Coronary artery (tissue), 2 donors: ENCODE data around the gene DCAF8L2.
"Not testable (repeated sequence)": the region's sequence is repeated elsewhere in the genome, so short reads cannot be mapped to it uniquely, and the experiment has no call there.

Experiments
- DNase-seq: peaks from one replicate; pipeline ENCODE4 v3.0.0-alpha.2; 2017; ENCODE audit warnings: low spot score
- H3K27ac ChIP-seq, 2 donors: fragments of 200-600 bp; sonication (generic); one replicate each; pipeline ENCODE4 v1.5.1; 2016 to 2019
- H3K4me3 ChIP-seq: fragments of 200-600 bp; sonication (generic); 2 replicates; pipeline ENCODE4 v1.5.1; 2016; ENCODE audit warnings: mild to moderate bottlenecking, moderate library complexity
- TF ChIP-seq, protein P1 (sequence below): fragments of 200-600 bp; sonication (generic); IDR thresholded peaks from one replicate; pipeline ENCODE4 v1.5.1; 2019; ENCODE audit warnings: antibody characterized with exemption

Gene DCAF8L2

DNA sequence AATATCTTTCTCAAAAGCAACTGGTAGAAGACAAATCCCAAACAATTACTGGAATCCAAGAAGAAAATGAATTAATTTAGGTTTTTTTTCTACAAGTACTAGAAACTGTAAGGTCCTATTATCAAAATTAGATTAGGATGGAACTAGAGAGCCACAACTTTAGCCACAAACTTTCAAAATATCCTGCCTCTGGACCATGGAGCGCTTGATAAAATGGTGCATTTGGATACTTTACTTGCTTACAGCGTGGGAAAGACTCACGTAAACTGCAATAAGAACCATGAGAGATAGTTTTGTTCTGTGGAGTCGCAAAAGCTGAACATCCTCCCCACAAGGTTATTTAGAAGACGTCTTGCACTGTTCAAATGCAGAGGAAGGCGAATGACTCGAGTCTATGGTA lies at the start of gene DCAF8L2:
TSS of gene DCAF8L2 (plus strand) at position 301 of the 400 bp plus-strand sequence. CDS start 156,552 bp downstream, outside the sequence.
- Histone ChIP-seq H3K4me3 (no peak within 1 kb of the TSS), H3K27ac (no peak within 1 kb of the TSS)
- TF ChIP-seq, protein P1, sequence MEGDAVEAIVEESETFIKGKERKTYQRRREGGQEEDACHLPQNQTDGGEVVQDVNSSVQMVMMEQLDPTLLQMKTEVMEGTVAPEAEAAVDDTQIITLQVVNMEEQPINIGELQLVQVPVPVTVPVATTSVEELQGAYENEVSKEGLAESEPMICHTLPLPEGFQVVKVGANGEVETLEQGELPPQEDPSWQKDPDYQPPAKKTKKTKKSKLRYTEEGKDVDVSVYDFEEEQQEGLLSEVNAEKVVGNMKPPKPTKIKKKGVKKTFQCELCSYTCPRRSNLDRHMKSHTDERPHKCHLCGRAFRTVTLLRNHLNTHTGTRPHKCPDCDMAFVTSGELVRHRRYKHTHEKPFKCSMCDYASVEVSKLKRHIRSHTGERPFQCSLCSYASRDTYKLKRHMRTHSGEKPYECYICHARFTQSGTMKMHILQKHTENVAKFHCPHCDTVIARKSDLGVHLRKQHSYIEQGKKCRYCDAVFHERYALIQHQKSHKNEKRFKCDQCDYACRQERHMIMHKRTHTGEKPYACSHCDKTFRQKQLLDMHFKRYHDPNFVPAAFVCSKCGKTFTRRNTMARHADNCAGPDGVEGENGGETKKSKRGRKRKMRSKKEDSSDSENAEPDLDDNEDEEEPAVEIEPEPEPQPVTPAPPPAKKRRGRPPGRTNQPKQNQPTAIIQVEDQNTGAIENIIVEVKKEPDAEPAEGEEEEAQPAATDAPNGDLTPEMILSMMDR = no peak
- no peak for DNase-seq

GRCh38 chrX:27541161-27541560 lies 49.0 kb upstream of the DCAF8L2 start:
- not testable (repeated sequence) for H3K4me3 ChIP-seq, DNase-seq, H3K27ac ChIP-seq

GRCh38 chrX:27548624-27549023 lies 41.5 kb upstream of the DCAF8L2 start:
- Histone ChIP-seq H3K27ac (no peak overlapping the region), H3K4me3 (no peak overlapping the region)
- TF ChIP-seq, protein P1 = no peak
- DNase-seq = no peak

DNA sequence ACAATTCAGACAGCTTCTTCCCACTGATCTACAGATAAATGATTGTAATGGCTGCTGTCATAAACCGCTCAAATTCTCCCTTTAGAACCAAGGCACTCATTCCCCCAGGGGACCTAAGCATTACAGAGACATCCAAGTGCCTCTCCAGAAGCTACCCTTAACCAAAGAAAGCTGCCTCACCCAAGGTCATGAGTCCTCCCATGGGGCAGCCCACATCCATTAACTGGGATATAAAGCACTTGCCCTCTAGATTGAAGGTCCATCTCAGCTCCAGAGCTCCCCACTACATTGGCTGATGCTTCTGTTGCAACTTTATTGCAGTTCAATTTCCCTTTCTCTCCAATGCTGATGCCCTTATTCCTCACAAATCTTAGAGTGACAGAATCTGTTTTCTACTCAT lies 40.5 kb upstream of the DCAF8L2 start:
- no peak overlapping the region for H3K27ac ChIP-seq
- no peak overlapping the region for H3K4me3 ChIP-seq
- DNase-seq = no peak
- TF ChIP-seq, protein P1 = no peak

DNA sequence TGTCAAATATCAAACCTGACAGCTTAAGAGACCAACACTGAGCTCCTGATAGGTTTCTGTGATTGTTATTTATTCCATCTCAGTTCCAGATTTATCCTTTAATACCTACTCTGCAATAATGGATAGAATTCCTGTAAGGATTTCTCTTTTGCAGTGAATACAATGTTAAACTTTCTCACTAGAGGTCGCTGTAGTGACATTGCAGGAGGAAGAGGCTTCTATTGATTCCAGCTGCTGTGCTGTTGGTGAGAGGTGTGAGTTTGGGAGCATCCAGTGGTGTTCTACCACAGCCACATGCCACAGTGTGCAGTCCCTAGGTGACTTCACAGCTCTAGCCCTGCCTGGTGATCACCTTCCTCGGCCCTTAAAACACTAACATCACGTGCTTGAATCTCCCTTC lies 34.6 kb upstream of the DCAF8L2 start:
- DNase-seq = no peak
- TF ChIP-seq, protein P1 = no peak
- Histone ChIP-seq H3K27ac (no peak overlapping the region), H3K4me3 (no peak overlapping the region)

- H3K4me3 ChIP-seq = no peak overlapping the region
- no peak overlapping the region for H3K27ac ChIP-seq
- TF ChIP-seq, protein P1 = no peak
- DNase-seq = no peak
These were observed 24.2 kb upstream of the DCAF8L2 start for GRCh38 chrX:27565992-27566391.

DNA sequence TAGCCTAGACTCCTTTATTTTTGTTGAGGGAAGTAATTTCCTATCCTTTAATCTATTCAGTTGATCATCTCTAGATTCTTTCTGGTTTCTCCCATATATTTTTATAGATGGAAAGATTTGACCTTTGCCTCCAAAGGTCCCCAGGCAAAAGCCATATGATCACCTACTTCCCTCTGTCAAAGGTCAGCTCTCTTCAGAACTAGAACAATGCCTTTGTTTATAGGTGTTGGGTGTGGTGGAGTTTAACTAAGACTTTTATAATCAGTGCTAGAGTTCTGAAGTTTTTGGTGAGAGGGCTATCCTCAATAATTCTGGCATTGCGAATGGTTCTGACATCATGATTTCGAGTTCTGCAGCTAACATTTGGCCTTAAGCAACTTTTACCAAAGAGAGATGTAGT lies 19.0 kb upstream of the DCAF8L2 start:
- DNase-seq = no peak
- H3K4me3 ChIP-seq = no peak overlapping the region
- TF ChIP-seq, protein P1 = no peak
- no peak overlapping the region for H3K27ac ChIP-seq

DNA sequence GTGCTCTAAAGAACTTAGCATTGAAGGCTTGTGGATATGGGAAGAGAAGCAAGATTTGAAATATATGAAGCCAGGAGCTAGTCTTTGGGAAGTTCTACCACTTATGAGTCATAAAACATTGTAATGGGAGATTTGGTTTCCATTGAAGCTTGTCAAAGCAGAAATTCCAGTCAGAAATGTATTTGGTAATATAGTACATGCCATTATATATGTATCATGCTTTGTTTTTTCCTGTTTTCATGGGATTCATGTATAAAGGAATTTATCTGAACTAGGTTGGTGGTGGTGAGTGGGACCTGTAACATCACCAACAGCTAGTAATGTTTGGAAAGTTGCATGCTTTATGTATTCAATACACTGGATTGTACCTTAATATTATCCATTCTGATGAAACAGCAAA lies 14.6 kb upstream of the DCAF8L2 start:
- Histone ChIP-seq H3K4me3 (no peak overlapping the region), H3K27ac (no peak overlapping the region)
- TF ChIP-seq, protein P1 = no peak
- DNase-seq = no peak
